Subcutaneous adipose tissue (tissue), 4 donors: ENCODE data around the gene SEPTIN11. TPM values are rescaled to one million over a fixed set of nuclear protein-coding genes. Genes with fewer than 3 reads are reported as not detected.

Experiments
- CTCF ChIP-seq: fragments of 450-650 bp; IDR thresholded peaks from one replicate; pipeline ENCODE4 v1.5.1; 2016; ENCODE audit warnings: low read depth, mild to moderate bottlenecking, control low read depth, antibody characterized with exemption, moderate library complexity
- total RNA-seq, 4 donors: library from RNA; depleted of rRNA; stranded (reverse); fragments of >200 nt; gene quantifications; one replicate each; pipeline ENCODE4 v1.1.0, GENCODE V29; 2016

SEPTIN11 gene
- total RNA-seq, 4 donors from 2014 or later = 323 to 398 (median 349) TPM

DNA sequence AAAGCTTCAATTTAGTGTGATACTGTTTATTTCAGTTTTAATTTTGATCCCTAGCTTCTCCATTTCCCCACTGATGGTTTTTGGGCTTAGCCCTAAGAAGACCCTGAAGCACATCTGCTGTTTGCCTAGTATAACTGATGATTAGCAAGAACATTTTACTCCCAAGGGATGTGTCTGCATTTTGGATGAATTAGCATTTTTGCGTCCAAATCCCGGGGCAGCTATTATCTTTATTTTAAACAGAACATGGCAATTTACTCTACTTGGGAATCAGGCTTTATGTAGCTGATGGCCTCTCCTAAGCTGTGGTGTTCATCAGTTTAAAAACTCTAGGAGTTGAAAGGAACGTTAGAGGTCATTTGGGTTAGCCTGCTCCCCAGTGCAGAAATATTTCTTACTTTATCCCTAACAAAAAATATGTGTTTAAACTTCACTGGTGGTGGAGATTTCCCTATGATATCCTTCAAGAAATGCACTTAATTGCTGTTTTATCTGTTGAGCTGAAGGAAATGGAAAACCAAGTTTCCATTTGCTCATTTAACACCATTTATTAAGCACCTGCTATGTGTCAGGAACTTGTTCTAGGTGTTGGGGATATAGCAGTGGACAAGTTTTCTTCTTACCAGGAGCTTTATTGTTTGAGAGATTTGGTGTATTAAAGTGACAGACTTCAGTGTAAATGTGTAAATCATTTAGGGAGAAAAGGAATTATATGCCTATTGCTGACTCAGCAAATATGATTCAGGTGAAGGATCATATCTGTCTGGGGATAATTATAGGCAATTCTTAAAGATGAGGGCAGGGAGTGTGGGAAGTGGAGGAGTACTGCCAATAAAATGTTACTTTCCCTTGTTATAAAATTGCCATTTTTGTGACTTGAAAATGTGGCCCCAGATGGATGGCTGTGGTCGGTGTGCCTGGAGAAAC lies 3.4 kb downstream of the SEPTIN11 start:
- TF ChIP-seq CTCF = no peak

- TF ChIP-seq CTCF = no peak
Measured at GRCh38 chr4:76953956-76954355, 4.4 kb downstream of the SEPTIN11 start.

DNA sequence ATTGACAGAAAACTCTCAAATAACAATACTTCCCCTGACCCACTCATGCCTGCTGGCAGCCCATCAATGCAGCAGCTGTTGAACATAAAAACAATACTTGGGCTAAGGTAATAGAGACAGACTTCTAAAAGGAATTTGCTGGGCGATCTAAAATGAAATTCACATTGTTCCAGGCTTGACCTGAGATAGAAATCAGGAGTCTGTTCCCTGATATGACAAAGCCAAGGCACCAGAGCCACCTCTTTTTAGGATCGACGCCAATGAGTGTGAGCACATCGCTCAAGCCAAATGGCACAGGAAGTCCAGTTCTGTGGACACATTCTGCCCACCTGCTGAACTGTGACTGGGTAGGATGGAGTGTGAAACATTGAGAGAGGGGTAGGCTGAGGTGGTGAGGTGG lies 4.9 kb downstream of the SEPTIN11 start:
- no peak for TF ChIP-seq CTCF

DNA sequence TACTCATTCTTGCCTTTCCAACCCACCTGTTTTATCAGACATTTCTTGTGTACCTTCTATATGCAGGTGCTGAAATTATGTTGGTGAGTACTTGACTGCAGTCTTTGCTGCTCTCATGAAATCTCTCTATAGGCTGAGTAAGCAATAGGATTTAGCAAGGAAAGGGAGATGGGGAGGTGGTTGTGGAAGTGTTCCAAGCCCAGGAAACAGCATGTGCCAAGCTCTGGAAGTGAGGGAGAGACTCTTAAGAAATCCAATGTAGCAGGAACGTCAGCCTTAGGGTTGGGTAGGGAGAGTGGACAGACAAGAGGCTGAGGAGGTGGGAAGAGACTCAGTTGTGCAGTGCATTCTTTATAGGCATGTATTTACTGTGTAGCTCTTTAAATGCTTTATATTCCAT lies 5.6 kb downstream of the SEPTIN11 start:
- no peak for TF ChIP-seq CTCF

DNA sequence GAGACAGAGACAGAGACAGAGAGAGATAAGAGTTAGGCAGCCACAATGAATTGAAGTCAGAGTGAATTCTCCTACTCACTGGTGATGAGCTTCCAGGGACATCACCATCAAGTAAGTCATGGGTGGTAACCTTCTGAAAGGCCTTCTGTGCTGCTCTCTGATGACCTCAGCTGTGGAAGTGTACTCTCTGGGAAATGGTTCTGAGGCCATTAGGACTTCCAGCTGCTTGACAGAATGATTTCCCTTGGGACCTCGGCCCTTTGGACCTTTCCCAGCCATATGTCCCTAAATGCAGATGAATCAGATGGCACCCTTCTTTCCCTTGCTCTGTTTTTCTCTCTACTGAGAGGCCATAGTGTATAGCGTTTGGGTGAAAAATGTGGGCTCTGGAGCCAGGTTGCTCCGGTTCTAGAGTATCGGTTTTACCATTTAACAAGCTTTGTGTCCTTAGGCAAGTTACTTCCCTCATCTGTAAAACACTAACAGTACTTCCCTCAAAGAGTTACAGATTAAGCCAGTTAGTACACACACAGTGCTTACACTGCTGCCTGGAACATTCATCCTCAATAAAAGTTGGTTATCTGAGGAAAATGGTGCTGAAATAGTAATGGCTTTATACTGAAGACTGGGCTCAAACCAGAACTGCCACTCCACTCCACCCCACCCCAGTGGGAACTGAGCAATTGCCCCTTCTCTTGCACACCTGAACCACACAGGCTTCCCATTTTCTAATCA lies 7.6 kb downstream of the SEPTIN11 start:
- TF ChIP-seq CTCF = no peak

DNA sequence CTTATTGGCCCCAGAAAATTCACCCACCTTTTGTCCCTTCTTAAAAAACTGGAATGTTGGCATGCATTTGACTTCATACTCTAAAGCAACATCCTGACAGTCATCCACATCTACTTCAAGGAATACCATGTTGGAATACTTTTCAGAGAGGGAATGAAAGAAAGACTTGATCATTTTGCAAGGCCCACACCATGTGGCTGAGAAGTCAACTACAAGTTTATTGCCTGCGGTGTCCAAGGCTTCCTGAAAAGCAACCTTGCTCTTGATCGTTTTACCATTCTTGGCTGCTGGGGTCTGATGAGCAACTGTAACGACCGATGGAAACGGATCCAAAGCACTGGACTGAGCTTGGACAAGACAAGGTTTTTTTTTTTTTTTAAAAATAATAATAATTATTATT lies 9.3 kb downstream of the SEPTIN11 start:
- no peak for TF ChIP-seq CTCF

DNA sequence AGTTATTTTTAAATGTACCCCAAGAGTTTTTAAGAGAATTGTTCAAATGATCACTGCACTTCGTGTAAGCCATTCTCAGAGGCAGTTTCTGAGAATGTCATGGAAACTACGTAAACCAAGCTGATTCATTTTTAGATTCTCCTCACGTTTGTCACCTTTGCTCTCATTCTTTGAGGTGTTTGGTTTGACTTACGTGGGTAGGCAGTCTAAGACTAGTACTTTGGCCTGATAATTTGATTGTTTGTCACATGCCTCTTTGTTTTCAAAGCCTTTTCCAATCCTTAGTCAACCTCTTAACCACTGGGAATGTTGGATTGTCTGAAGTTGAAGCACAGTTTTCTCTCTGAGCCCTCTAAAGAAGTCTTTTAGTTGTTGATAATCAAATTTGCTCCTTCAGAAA lies 10.5 kb downstream of the SEPTIN11 start:
- no peak for TF ChIP-seq CTCF
